DLD1 (cell line): ENCODE results near the gene ACSBG1.
"Not testable (repeated sequence)": the region's sequence is repeated elsewhere in the genome, so short reads cannot be mapped to it uniquely, and the experiment has no call there.

Experiments
- in situ Hi-C: cut with HindIII; loops from 2 replicates; pipeline ENCODE4 v1.10.0; 2017; ENCODE audit warnings: low sequenced_read_pairs

The ACSBG1 gene

GRCh38 chr15:78256044-78256437 is 21.7 kb upstream of the ACSBG1 start:
- in situ Hi-C loops: loop anchor here (25.0 kb wide), 1 partner anchor 319 kb away; no protein-coding TSS in a partner anchor

- in situ Hi-C loops: loop anchor here (25.0 kb wide), 1 partner anchor 318 kb away; no protein-coding TSS in a partner anchor
Observed at GRCh38 chr15:78255421-78256043, 21.2 kb upstream of the ACSBG1 start.

- in situ Hi-C loops: loop anchor here (25.0 kb wide), 1 partner anchor 314 kb away; no protein-coding TSS in a partner anchor
Observed at GRCh38 chr15:78251136-78251535, 16.8 kb upstream of the ACSBG1 start.

GRCh38 chr15:78249131-78249530 is 14.8 kb upstream of the ACSBG1 start:
- in situ Hi-C loops: no loop called here

- in situ Hi-C loops: no loop called here
Observed at GRCh38 chr15:78247911-78248310, 13.5 kb upstream of the ACSBG1 start.

GRCh38 chr15:78245976-78246620 is 11.7 kb upstream of the ACSBG1 start:
- in situ Hi-C loops: not testable (repeated sequence)

- in situ Hi-C loops: not testable (repeated sequence)
Observed at GRCh38 chr15:78245392-78245791, 11.0 kb upstream of the ACSBG1 start.

GRCh38 chr15:78244893-78245292 is 10.5 kb upstream of the ACSBG1 start:
- in situ Hi-C loops: no loop called here

GRCh38 chr15:78244101-78244500 is 9.7 kb upstream of the ACSBG1 start:
- in situ Hi-C loops: no loop called here

- in situ Hi-C loops: no loop called here
Observed at GRCh38 chr15:78243491-78243941, 9.2 kb upstream of the ACSBG1 start.

- in situ Hi-C loops: no loop called here
Observed at GRCh38 chr15:78243058-78243457, 8.7 kb upstream of the ACSBG1 start.

- in situ Hi-C loops: no loop called here
Observed at GRCh38 chr15:78242128-78242527, 7.8 kb upstream of the ACSBG1 start.

GRCh38 chr15:78241017-78241416 is 6.7 kb upstream of the ACSBG1 start:
- in situ Hi-C loops: no loop called here

- in situ Hi-C loops: no loop called here
Observed at GRCh38 chr15:78239811-78240210, 5.4 kb upstream of the ACSBG1 start.

- in situ Hi-C loops: no loop called here
Observed at GRCh38 chr15:78237146-78237545, 2.8 kb upstream of the ACSBG1 start.

GRCh38 chr15:78236491-78236890 is 2.1 kb upstream of the ACSBG1 start:
- in situ Hi-C loops: no loop called here

- in situ Hi-C loops: no loop called here
Observed at GRCh38 chr15:78233496-78233895, 869 bp downstream of the ACSBG1 start.

- in situ Hi-C loops: no loop called here
Observed at GRCh38 chr15:78232951-78233350, 1.4 kb downstream of the ACSBG1 start.

- in situ Hi-C loops: no loop called here
Observed at GRCh38 chr15:78229431-78230406, 4.6 kb downstream of the ACSBG1 start.

- in situ Hi-C loops: no loop called here
Observed at GRCh38 chr15:78228356-78228996, 5.9 kb downstream of the ACSBG1 start.
